ENCODE results near the gene PRLHR.

DNA sequence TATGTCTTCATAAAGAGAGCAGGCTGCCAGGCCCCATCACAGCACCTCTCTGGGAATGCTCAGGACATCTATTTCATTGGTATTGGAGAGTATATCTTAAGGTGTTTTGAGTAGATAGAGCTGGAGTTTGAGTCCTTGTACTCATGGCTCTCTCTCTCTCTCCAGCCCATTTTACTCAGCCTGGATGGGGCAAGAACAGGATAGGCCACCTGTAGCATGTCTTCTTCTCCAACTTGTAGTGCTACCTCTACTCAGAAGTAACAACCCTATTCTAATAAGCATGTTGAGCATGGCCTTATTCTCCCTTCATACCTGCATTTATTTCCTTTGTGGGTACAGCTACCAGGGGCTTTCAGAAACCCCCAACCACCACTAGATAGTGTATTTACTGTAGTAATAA lies 21.9 kb downstream of the PRLHR start:
- TF ChIP-seq, protein P1, sequence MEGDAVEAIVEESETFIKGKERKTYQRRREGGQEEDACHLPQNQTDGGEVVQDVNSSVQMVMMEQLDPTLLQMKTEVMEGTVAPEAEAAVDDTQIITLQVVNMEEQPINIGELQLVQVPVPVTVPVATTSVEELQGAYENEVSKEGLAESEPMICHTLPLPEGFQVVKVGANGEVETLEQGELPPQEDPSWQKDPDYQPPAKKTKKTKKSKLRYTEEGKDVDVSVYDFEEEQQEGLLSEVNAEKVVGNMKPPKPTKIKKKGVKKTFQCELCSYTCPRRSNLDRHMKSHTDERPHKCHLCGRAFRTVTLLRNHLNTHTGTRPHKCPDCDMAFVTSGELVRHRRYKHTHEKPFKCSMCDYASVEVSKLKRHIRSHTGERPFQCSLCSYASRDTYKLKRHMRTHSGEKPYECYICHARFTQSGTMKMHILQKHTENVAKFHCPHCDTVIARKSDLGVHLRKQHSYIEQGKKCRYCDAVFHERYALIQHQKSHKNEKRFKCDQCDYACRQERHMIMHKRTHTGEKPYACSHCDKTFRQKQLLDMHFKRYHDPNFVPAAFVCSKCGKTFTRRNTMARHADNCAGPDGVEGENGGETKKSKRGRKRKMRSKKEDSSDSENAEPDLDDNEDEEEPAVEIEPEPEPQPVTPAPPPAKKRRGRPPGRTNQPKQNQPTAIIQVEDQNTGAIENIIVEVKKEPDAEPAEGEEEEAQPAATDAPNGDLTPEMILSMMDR (IDR thresholded peaks at IDR 0.05), result no peak
- TF ChIP-seq, protein P2, sequence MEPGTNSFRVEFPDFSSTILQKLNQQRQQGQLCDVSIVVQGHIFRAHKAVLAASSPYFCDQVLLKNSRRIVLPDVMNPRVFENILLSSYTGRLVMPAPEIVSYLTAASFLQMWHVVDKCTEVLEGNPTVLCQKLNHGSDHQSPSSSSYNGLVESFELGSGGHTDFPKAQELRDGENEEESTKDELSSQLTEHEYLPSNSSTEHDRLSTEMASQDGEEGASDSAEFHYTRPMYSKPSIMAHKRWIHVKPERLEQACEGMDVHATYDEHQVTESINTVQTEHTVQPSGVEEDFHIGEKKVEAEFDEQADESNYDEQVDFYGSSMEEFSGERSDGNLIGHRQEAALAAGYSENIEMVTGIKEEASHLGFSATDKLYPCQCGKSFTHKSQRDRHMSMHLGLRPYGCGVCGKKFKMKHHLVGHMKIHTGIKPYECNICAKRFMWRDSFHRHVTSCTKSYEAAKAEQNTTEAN (CRISPR knock-in tag; IDR thresholded peaks at IDR 0.05), result no peak
- TF ChIP-seq, protein P3, sequence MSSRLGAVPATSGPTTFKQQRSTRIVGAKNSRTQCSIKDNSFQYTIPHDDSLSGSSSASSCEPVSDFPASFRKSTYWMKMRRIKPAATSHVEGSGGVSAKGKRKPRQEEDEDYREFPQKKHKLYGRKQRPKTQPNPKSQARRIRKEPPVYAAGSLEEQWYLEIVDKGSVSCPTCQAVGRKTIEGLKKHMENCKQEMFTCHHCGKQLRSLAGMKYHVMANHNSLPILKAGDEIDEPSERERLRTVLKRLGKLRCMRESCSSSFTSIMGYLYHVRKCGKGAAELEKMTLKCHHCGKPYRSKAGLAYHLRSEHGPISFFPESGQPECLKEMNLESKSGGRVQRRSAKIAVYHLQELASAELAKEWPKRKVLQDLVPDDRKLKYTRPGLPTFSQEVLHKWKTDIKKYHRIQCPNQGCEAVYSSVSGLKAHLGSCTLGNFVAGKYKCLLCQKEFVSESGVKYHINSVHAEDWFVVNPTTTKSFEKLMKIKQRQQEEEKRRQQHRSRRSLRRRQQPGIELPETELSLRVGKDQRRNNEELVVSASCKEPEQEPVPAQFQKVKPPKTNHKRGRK (CRISPR knock-in tag; IDR thresholded peaks at IDR 0.05; ENCODE audit: borderline replicate concordance), result no peak
- no peak for TF ChIP-seq GABPB1 (CRISPR knock-in tag; IDR thresholded peaks at IDR 0.05)
- no peak for TF ChIP-seq OVOL2 (CRISPR knock-in tag; IDR thresholded peaks at IDR 0.05; ENCODE audit: borderline replicate concordance)
- no peak for TF ChIP-seq FOXJ3 (CRISPR knock-in tag; IDR thresholded peaks at IDR 0.05; ENCODE audit: borderline replicate concordance)
- no peak for TF ChIP-seq JUN (CRISPR knock-in tag; IDR thresholded peaks at IDR 0.05)
- TF ChIP-seq, protein P4, sequence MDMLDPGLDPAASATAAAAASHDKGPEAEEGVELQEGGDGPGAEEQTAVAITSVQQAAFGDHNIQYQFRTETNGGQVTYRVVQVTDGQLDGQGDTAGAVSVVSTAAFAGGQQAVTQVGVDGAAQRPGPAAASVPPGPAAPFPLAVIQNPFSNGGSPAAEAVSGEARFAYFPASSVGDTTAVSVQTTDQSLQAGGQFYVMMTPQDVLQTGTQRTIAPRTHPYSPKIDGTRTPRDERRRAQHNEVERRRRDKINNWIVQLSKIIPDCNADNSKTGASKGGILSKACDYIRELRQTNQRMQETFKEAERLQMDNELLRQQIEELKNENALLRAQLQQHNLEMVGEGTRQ (CRISPR knock-in tag; IDR thresholded peaks at IDR 0.05), result no peak
- TF ChIP-seq, protein P5, sequence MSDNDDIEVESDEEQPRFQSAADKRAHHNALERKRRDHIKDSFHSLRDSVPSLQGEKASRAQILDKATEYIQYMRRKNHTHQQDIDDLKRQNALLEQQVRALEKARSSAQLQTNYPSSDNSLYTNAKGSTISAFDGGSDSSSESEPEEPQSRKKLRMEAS (CRISPR knock-in tag; IDR thresholded peaks at IDR 0.05), result no peak
- TF ChIP-seq, protein P6, sequence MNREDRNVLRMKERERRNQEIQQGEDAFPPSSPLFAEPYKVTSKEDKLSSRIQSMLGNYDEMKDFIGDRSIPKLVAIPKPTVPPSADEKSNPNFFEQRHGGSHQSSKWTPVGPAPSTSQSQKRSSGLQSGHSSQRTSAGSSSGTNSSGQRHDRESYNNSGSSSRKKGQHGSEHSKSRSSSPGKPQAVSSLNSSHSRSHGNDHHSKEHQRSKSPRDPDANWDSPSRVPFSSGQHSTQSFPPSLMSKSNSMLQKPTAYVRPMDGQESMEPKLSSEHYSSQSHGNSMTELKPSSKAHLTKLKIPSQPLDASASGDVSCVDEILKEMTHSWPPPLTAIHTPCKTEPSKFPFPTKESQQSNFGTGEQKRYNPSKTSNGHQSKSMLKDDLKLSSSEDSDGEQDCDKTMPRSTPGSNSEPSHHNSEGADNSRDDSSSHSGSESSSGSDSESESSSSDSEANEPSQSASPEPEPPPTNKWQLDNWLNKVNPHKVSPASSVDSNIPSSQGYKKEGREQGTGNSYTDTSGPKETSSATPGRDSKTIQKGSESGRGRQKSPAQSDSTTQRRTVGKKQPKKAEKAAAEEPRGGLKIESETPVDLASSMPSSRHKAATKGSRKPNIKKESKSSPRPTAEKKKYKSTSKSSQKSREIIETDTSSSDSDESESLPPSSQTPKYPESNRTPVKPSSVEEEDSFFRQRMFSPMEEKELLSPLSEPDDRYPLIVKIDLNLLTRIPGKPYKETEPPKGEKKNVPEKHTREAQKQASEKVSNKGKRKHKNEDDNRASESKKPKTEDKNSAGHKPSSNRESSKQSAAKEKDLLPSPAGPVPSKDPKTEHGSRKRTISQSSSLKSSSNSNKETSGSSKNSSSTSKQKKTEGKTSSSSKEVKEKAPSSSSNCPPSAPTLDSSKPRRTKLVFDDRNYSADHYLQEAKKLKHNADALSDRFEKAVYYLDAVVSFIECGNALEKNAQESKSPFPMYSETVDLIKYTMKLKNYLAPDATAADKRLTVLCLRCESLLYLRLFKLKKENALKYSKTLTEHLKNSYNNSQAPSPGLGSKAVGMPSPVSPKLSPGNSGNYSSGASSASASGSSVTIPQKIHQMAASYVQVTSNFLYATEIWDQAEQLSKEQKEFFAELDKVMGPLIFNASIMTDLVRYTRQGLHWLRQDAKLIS (CRISPR knock-in tag; IDR thresholded peaks at IDR 0.05; ENCODE audit: borderline replicate concordance), result no peak
- no peak for TF ChIP-seq ZBTB21 (CRISPR knock-in tag; IDR thresholded peaks at IDR 0.05; ENCODE audit: borderline replicate concordance)
- TF ChIP-seq, protein P7, sequence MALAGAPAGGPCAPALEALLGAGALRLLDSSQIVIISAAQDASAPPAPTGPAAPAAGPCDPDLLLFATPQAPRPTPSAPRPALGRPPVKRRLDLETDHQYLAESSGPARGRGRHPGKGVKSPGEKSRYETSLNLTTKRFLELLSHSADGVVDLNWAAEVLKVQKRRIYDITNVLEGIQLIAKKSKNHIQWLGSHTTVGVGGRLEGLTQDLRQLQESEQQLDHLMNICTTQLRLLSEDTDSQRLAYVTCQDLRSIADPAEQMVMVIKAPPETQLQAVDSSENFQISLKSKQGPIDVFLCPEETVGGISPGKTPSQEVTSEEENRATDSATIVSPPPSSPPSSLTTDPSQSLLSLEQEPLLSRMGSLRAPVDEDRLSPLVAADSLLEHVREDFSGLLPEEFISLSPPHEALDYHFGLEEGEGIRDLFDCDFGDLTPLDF (CRISPR knock-in tag; IDR thresholded peaks at IDR 0.05), result no peak
